HepG2 (cell line): ENCODE data around the gene TMEFF2.

Source experiments
- NFE2L1 ChIP-seq: sonication (generic); formaldehyde crosslinking; IDR thresholded peaks from 2 replicates; pipeline ENCODE4 v1.4.0; 2020; ENCODE audit warnings: missing genetic modification reagents, mild to moderate bottlenecking, borderline replicate concordance
- POLR2A ChIP-seq, 2 experiments: IDR thresholded peaks; 2 replicates each; pipeline ENCODE4 v1.6.1; 2011; ENCODE audit warnings: low read depth in 2 of 2, low read length in 2 of 2, mild to moderate bottlenecking in 1 of 2, moderate library complexity in 1 of 2; ENCODE audit not compliant: insufficient read depth in 1 of 2
- SRSF4 ChIP-seq: fragments of 200-400 bp; formaldehyde crosslinking; IDR thresholded peaks from one replicate; pipeline ENCODE4 v1.6.1; 2018; ENCODE audit warnings: mild to moderate bottlenecking, low read depth, low read length, moderate library complexity; ENCODE audit not compliant: poor library complexity, severe bottlenecking
- ZNF232 ChIP-seq: sonication (generic); formaldehyde crosslinking; IDR thresholded peaks from 2 replicates; pipeline ENCODE4 v1.4.0; 2020; ENCODE audit warnings: missing genetic modification reagents, borderline replicate concordance
- TF ChIP-seq, protein P1 (sequence below): IDR thresholded peaks from 2 replicates; pipeline ENCODE4 v1.6.1; 2016; ENCODE audit warnings: low read depth, borderline replicate concordance

GRCh38 chr2:192042126-192042525 lies 152.6 kb downstream of the TMEFF2 start:
- TF ChIP-seq SRSF4 (no peak), ZNF232 (CRISPR knock-in tag) (no peak), POLR2A (IDR thresholded peaks at IDR 0.05; ENCODE audit: insufficient read depth in 1 of 2, low read depth in 2 of 2, low read length in 2 of 2) (no peak), NFE2L1 (CRISPR knock-in tag) (no peak)
- TF ChIP-seq, protein P1, sequence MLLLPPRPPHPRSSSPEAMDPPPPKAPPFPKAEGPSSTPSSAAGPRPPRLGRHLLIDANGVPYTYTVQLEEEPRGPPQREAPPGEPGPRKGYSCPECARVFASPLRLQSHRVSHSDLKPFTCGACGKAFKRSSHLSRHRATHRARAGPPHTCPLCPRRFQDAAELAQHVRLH (CRISPR knock-in tag) = no peak
